HFF-Myc (cell line): ENCODE measurements around the gene CDK18.

Experiments used
- DNase-seq: peaks from one replicate; pipeline ENCODE4 v3.0.0-alpha.2; 2011; ENCODE audit warnings: low read depth; ENCODE audit errors: extremely low read depth
- H3K4me3 ChIP-seq: replicated peaks from 2 replicates; pipeline ENCODE4 v1.5.1; 2011; ENCODE audit warnings: low read depth, mild to moderate bottlenecking, control low read depth, low read length
- TF ChIP-seq, protein P1 (sequence below): IDR thresholded peaks from 2 replicates; pipeline ENCODE4 v1.5.1; 2012; ENCODE audit warnings: mild to moderate bottlenecking, low read depth, low read length, control low read depth; ENCODE audit errors: missing control alignments

Gene CDK18

DNA sequence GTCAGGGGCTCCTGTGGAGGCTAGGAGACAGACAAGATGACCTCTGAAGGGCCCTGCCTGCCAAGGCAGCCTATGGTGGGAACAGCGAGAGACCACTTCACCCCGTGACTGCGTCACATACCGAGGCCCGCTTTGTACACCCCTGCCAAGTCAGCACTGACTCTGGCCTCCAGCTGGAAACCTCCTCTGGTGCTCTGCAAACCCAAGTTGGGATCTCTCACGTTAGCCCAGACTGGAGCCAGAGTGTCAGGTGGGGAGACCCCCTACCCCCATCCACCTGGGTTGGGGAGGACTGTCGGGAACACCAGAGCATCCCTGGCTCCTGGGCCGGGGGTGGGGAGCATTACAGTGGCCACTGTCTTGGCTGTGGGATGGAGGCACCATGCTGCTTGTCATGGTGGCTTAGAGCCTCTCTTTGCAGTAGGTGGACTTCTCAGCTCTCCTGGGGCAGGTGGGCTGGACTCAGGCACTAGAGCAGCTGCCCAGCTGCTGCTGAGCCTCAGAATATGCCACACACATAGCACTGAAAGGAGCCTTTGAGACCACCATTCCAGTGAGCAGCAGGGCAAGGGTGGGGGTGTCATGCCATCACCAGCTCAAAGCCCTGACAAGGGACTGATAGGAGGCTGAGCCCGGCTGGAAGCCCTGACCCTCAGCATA, 77.0 kb downstream of the CDK18 start:
- DNase-seq: no peak
- no peak overlapping the region for H3K4me3 ChIP-seq
- TF ChIP-seq, protein P1, sequence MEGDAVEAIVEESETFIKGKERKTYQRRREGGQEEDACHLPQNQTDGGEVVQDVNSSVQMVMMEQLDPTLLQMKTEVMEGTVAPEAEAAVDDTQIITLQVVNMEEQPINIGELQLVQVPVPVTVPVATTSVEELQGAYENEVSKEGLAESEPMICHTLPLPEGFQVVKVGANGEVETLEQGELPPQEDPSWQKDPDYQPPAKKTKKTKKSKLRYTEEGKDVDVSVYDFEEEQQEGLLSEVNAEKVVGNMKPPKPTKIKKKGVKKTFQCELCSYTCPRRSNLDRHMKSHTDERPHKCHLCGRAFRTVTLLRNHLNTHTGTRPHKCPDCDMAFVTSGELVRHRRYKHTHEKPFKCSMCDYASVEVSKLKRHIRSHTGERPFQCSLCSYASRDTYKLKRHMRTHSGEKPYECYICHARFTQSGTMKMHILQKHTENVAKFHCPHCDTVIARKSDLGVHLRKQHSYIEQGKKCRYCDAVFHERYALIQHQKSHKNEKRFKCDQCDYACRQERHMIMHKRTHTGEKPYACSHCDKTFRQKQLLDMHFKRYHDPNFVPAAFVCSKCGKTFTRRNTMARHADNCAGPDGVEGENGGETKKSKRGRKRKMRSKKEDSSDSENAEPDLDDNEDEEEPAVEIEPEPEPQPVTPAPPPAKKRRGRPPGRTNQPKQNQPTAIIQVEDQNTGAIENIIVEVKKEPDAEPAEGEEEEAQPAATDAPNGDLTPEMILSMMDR: no peak

DNA sequence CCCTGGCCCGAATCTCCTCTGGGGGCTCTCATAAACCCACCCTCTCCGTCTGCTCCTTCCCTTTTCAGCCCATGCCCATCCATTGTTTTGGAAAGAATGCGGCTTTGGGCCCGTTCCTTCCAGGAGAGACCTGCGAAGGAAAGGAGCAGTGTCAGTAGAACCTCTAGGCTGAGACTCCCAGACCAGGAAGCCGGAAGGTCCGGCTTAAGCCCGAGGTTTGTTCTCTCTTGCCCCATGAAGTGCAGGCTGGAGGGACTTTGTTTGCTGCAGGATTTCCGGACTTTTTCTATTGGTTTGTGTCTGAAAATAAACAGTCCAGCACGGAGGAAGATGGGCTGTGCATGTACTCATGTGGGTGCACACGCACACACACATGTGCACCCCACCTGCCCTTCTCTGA, 77.6 kb downstream of the CDK18 start:
- no peak for DNase-seq
- H3K4me3 ChIP-seq: no peak overlapping the region
- TF ChIP-seq, protein P1: no peak
